GM12873 (cell line): Measurements from ENCODE around the gene PRMT1.

Experiments
- CTCF ChIP-seq: IDR thresholded peaks from 2 replicates; pipeline ENCODE4 v1.5.1; 2012; ENCODE audit warnings: low read depth, mild to moderate bottlenecking, moderate library complexity, low read length, control low read depth; ENCODE audit not compliant: insufficient read depth; ENCODE audit errors: missing control alignments

PRMT1 gene

GRCh38 chr19:49688531-49689132 is 11.6 kb downstream of the PRMT1 start:
- no peak for TF ChIP-seq CTCF

DNA sequence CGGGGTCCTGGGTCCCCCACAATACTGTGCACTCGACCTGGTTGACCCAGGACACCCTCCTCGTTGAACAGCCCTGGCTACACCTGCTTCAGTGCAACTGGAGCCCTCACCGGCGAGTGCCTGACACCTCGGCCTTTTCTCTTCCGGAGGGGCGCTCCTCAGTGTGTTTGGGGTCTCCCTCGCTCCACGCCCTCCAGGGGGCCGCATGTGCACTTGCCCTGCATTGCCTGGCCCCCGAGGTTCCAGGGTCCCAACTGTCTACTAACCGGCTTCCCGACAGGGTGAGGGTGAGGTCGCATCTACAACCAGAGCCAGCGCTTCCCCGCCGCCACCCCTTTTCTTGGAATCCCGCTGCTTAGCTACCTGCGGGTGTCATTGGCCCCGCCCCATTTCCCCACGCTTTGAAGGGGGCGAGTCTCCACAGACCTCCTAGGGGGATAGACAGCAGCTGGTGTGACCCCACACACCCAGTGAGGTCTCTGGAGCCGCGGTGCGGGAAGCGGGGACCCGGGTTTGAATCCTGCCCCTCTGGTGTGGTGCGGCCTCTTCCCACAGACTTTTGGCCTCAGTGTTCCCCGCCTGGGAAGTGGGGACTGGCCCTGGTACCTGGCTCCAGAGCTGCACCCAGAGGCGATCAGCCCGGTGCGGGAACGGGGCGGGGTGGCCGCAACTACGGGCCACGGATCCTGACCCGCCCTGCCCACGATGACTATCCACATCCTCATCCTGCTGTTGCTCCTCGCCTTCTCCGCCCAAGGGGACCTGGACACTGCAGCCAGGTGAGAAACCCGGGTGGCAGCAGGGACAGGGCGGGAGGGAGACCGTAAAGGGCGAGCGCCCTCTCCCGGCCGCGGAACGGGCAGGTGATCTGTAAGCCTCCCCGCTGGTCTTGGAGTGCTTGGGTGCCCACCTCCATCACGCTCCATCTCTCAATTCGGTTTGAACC is 12.3 kb downstream of the PRMT1 start, which contains the start of gene ADM5:
TSS of gene ADM5 (plus strand) at position 462 of the 946 bp plus-strand sequence. CDS start at position 706, 244 bp downstream.
- peak; percentile 26 for TF ChIP-seq CTCF

DNA sequence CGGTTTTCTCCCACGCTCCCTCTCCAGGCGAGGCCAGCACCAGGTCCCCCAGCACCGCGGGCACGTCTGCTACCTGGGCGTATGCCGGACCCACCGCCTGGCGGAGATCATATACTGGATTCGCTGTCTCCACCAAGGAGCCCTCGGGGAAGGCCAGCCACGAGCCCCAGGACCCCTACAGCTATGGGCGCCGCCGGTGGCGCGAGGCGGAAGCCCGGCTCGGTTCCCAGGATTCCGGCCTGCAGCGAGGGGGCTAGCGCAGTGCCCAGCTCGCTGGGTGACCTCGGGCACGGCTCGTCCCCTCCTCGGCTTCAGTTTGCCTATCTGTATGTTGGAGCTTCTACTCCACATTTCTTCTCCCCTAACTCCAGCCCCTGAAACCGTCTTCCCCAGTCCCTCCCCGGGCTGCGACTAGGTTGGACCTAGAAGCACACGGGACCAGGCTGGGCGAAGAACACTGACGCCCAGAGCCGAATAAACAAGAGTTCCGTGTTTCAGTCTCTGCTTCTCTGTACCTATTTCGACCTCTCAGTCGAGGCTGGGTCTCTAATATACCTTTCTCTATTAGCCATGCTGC is 13.1 kb downstream of the PRMT1 start:
- no peak for TF ChIP-seq CTCF

DNA sequence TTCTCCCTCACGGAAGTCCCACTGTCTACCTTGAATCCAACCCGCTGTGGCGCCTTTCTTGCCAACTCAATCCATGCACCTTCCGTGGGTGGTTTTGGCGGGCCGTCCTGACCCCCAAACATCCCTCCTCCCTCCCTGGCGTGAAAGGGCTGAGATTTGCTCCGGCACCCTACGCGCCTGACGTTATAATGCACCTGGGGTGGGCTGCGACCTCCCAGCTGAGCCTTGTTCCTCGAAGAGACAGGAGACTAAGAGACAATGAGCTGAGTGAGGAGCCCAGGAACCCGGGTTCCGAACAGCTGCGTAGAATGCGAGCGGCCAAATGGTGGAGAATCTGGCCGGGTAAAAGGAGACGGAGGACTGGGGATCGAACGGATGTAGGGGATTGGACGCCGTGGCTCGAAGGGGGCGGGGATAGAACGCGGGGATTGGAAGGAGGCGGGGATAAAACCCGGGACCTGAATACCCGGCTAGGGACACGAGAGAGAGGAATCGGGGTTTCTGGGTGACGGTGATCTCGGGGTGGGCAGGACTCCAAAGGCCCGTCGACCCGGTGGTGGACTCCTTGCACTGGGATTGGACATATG is 13.7 kb downstream of the PRMT1 start, which contains the start of gene CPT1C:
TSS of gene CPT1C (plus strand) at position 461 of the 587 bp plus-strand sequence. CDS start 1,137 bp downstream, outside the sequence.
- TF ChIP-seq CTCF = no peak

- no peak for TF ChIP-seq CTCF
Measured at GRCh38 chr19:49691243-49692146, 14.4 kb downstream of the PRMT1 start.

DNA sequence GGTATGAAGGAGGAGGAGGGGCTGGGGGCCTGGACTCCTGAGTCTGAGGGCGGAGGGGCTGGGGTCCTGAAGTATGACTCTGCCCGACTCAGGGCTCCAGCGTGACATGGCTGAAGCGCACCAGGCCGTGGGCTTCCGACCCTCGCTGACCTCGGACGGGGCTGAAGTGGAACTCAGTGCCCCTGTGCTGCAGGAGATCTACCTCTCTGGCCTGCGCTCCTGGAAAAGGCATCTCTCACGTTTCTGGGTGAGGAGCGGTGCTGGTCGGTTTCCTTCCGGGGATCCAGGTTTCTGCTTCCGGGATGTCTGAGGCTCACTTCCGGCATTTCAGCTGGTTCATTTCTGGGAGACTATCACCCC is 15.1 kb downstream of the PRMT1 start:
- TF ChIP-seq CTCF = no peak
